IMR-90 (cell line): Measurements from ENCODE around the gene AZI2. TPM values are rescaled to one million over a fixed set of nuclear protein-coding genes. Genes with fewer than 3 reads are reported as not detected.

Experiments used
- ATAC-seq: fragments of 200-7000 bp; cut with Tn5 transposase; 2 replicates; pipeline ENCODE4 v1.9.1; 2020; ENCODE audit warnings: low read depth, mild to moderate bottlenecking, moderate library complexity
- BruUV-seq: library from RNA; stranded (reverse); fragments of 400-500 nt; replicated peaks from 2 replicates; lab custom pipeline; 2021; lab: Mats Ljungman, UMichigan
- CTCF ChIA-PET: fragments of 300-600 bp; formaldehyde crosslinking; extraction: SDS; loops from one replicate; lab custom pipeline; 2021; ENCODE audit warnings: antibody characterized with exemption; lab: Yijun Ruan, JAX
- POLR2A ChIA-PET: fragments of 300-600 bp; sonication (Branson Sonifier 250); formaldehyde crosslinking; loops from one replicate; lab custom pipeline; 2022; ENCODE audit warnings: antibody characterized with exemption; ENCODE audit not compliant: unreplicated experiment; lab: Charles Lee
- DNase-seq: peaks from one replicate; pipeline ENCODE4 v3.0.0; 2013
- H2AFZ ChIP-seq: replicated peaks from 2 replicates; pipeline ENCODE3; 2013; ENCODE audit warnings: low read length, mild to moderate bottlenecking; ENCODE audit not compliant: poor library complexity
- H2AK5ac ChIP-seq: 2 replicates; pipeline ENCODE4 v1.6.1; 2013; ENCODE audit warnings: low read depth, low read length, inconsistent platforms
- H2AK9ac ChIP-seq: replicated peaks from 2 replicates; pipeline ENCODE3; 2013; ENCODE audit warnings: mild to moderate bottlenecking, low read depth, low read length, moderate library complexity; ENCODE audit not compliant: poor library complexity
- H2BK120ac ChIP-seq: 2 replicates; pipeline ENCODE4 v1.6.1; 2013; ENCODE audit warnings: low read depth, low read length, inconsistent platforms
- H2BK15ac ChIP-seq: 3 replicates; pipeline ENCODE4 v1.6.1; 2013; ENCODE audit warnings: low read depth, low read length, inconsistent platforms
- H2BK20ac ChIP-seq: 2 replicates; pipeline ENCODE4 v1.6.1; 2013; ENCODE audit warnings: low read depth, mild to moderate bottlenecking, inconsistent platforms, low read length, moderate library complexity
- H2BK5ac ChIP-seq: 2 replicates; pipeline ENCODE4 v1.6.1; 2013; ENCODE audit warnings: mild to moderate bottlenecking, low read depth, low read length, inconsistent platforms; ENCODE audit not compliant: poor library complexity, severe bottlenecking
- H3K14ac ChIP-seq: replicated peaks from 2 replicates; pipeline ENCODE4 v1.6.1; 2013; ENCODE audit warnings: low read depth, low read length, inconsistent platforms
- H3K18ac ChIP-seq: 2 replicates; pipeline ENCODE4 v1.6.1; 2013; ENCODE audit warnings: low read depth, low read length, control low read depth
- H3K23ac ChIP-seq: 2 replicates; pipeline ENCODE4 v1.6.1; 2013; ENCODE audit warnings: low read depth, low read length, inconsistent platforms
- H3K27ac ChIP-seq: 2 replicates; pipeline ENCODE4 v1.5.1; 2013; ENCODE audit warnings: mild to moderate bottlenecking, control low read depth, low read length; ENCODE audit not compliant: insufficient read depth
- H3K27me3 ChIP-seq: 2 replicates; pipeline ENCODE4 v1.6.1; 2013; ENCODE audit warnings: low read length; ENCODE audit not compliant: control insufficient read depth, insufficient read depth
- H3K36me3 ChIP-seq: 2 replicates; pipeline ENCODE4 v1.6.1; 2013; ENCODE audit warnings: low read length, mixed read lengths; ENCODE audit not compliant: control insufficient read depth, insufficient read depth
- H3K4ac ChIP-seq: 2 replicates; pipeline ENCODE4 v1.6.1; 2013; ENCODE audit warnings: low read depth, low read length, inconsistent platforms
- H3K4me1 ChIP-seq: 2 replicates; pipeline ENCODE4 v1.6.1; 2013; ENCODE audit warnings: low read length, mixed read lengths; ENCODE audit not compliant: control insufficient read depth, insufficient read depth
- H3K4me2 ChIP-seq: 2 replicates; pipeline ENCODE4 v1.6.1; 2013; ENCODE audit warnings: low read depth, mild to moderate bottlenecking, control low read depth, low read length, moderate library complexity
- H3K4me3 ChIP-seq: 2 replicates; pipeline ENCODE4 v1.5.1; 2013; ENCODE audit warnings: low read depth, mild to moderate bottlenecking, control low read depth, low read length, moderate library complexity; ENCODE audit not compliant: insufficient read depth
- H3K56ac ChIP-seq: 2 replicates; pipeline ENCODE4 v1.6.1; 2013; ENCODE audit warnings: low read length, inconsistent platforms; ENCODE audit not compliant: insufficient read depth; ENCODE audit errors: extremely low read depth
- H3K79me1 ChIP-seq, 2 experiments: 2 replicates each; pipeline ENCODE4 v1.6.1; 2013; ENCODE audit warnings: low read length in 2 of 2, inconsistent platforms in 1 of 2, low read depth in 1 of 2
- H3K9ac ChIP-seq: 2 replicates; pipeline ENCODE4 v1.6.1; 2013; ENCODE audit warnings: low read depth, low read length, control low read depth
- H3K9me1 ChIP-seq: 2 replicates; pipeline ENCODE4 v1.6.1; 2013; ENCODE audit warnings: low read length, inconsistent platforms; ENCODE audit not compliant: insufficient read depth
- H3K9me3 ChIP-seq: 2 replicates; pipeline ENCODE4 v1.6.1; 2013; ENCODE audit warnings: low read length; ENCODE audit not compliant: control insufficient read depth, insufficient read depth
- H4K20me1 ChIP-seq: 2 replicates; pipeline ENCODE4 v1.6.1; 2013; ENCODE audit warnings: low read length, inconsistent platforms; ENCODE audit not compliant: insufficient read depth
- H4K5ac ChIP-seq: 2 replicates; pipeline ENCODE4 v1.6.1; 2013; ENCODE audit warnings: mild to moderate bottlenecking, low read depth, low read length, control low read depth
- H4K8ac ChIP-seq, 2 experiments: 2 replicates each; pipeline ENCODE4 v1.6.1; 2013; ENCODE audit warnings: low read depth in 2 of 2, low read length in 2 of 2, control low read depth in 1 of 2, inconsistent platforms in 1 of 2
- H4K91ac ChIP-seq: 2 replicates; pipeline ENCODE4 v1.6.1; 2013; ENCODE audit warnings: low read depth, low read length, inconsistent platforms; ENCODE audit not compliant: insufficient read depth
- BHLHE40 ChIP-seq: fragments of 150-350 bp; IDR thresholded peaks from 2 replicates; pipeline ENCODE4 v1.6.1; 2016; ENCODE audit warnings: mild to moderate bottlenecking, low read depth, low read length
- CEBPB ChIP-seq: IDR thresholded peaks from 2 replicates; pipeline ENCODE4 v1.6.1; 2012; ENCODE audit warnings: low read depth, low read length, improper control_type of control experiment
- CHD1 ChIP-seq: IDR thresholded peaks from 2 replicates; pipeline ENCODE4 v1.6.1; 2012; ENCODE audit warnings: low read depth, low read length, improper control_type of control experiment
- MAFK ChIP-seq: IDR thresholded peaks from 2 replicates; pipeline ENCODE4 v1.6.1; 2012; ENCODE audit warnings: low read depth, low read length, improper control_type of control experiment
- MAZ ChIP-seq: IDR thresholded peaks from 2 replicates; pipeline ENCODE4 v1.6.1; 2012; ENCODE audit warnings: low read depth, mild to moderate bottlenecking, low read length, improper control_type of control experiment, moderate library complexity, borderline replicate concordance
- MXI1 ChIP-seq: IDR thresholded peaks from 2 replicates; pipeline ENCODE4 v1.6.1; 2012; ENCODE audit warnings: low read depth, mild to moderate bottlenecking, low read length, moderate library complexity, borderline replicate concordance
- NFE2L2 ChIP-seq: fragments of 150-350 bp; IDR thresholded peaks from 2 replicates; pipeline ENCODE4 v1.6.1; 2016; ENCODE audit warnings: low read depth, mild to moderate bottlenecking, low read length
- POLR2A ChIP-seq: IDR thresholded peaks from 2 replicates; pipeline ENCODE4 v1.6.1; 2012; ENCODE audit warnings: mild to moderate bottlenecking, low read depth, low read length
- RAD21 ChIP-seq: IDR thresholded peaks from 2 replicates; pipeline ENCODE4 v1.6.1; 2012; ENCODE audit warnings: low read length, improper control_type of control experiment
- RCOR1 ChIP-seq: IDR thresholded peaks from 2 replicates; pipeline ENCODE4 v1.6.1; 2012; ENCODE audit warnings: mild to moderate bottlenecking, low read length, improper control_type of control experiment; ENCODE audit not compliant: insufficient replicate concordance
- RFX5 ChIP-seq: IDR thresholded peaks from 2 replicates; pipeline ENCODE4 v1.8.0; 2012; ENCODE audit warnings: low read depth, mild to moderate bottlenecking, low read length, moderate library complexity
- SMC3 ChIP-seq: fragments of 150-350 bp; IDR thresholded peaks from 2 replicates; pipeline ENCODE4 v1.6.1; 2016; ENCODE audit warnings: low read depth, mild to moderate bottlenecking, antibody characterized with exemption, low read length, moderate library complexity
- USF2 ChIP-seq: fragments of 150-350 bp; IDR thresholded peaks from 2 replicates; pipeline ENCODE4 v1.6.1; 2017; ENCODE audit warnings: mild to moderate bottlenecking, antibody characterized with exemption, low read length, low read depth
- dilution Hi-C: fragments of 300-500 bp; cut with HindIII; formaldehyde crosslinking; loops from one replicate; pipeline ENCODE4 v1.14.3; 2018; ENCODE audit warnings: low sequenced_read_pairs; ENCODE audit not compliant: unreplicated experiment
- in situ Hi-C: fragments of 300-500 bp; cut with MboI; formaldehyde crosslinking; loops from 3 replicates; pipeline ENCODE4 v1.14.3; 2019; ENCODE audit warnings: low sequenced_read_pairs, inconsistent platforms, mixed read lengths
- intact Hi-C: fragments of 100-400 bp; cut with micrococcal nuclease; formaldehyde crosslinking; loops from 2 replicates; pipeline ENCODE4 v1.10.0; 2022
- polyA plus RNA-seq, 3 experiments: library from polyadenylated mRNA; depleted of rRNA; stranded (reverse); fragments of >200 nt; gene quantifications; 2 replicates each; pipeline ENCODE4 v1.2.3, GENCODE V29; 2012; ENCODE audit warnings: low replicate concordance in 1 of 3
- total RNA-seq: library from RNA; depleted of rRNA; stranded (reverse); fragments of >200 nt; gene quantifications from 2 replicates; pipeline ENCODE4 v1.2.3, GENCODE V29; 2012
- TF ChIP-seq, protein P1 (sequence below): fragments of 150-350 bp; IDR thresholded peaks from 2 replicates; pipeline ENCODE4 v1.6.1; 2016; ENCODE audit warnings: low read depth, mild to moderate bottlenecking, low read length, moderate library complexity, borderline replicate concordance
- TF ChIP-seq, protein P2 (sequence below): conservative IDR thresholded peaks from 2 replicates; pipeline ENCODE4 v1.5.1; 2012; ENCODE audit warnings: mild to moderate bottlenecking, low read depth, low read length, improper control_type of control experiment

AZI2 gene
- total and polyA plus RNA-seq, 2 of the 4 experiments (the other 2 are of a cell fraction) = 30.1 to 52.5 TPM

GRCh38 chr3:28343144-28343543 is 5.5 kb downstream of the AZI2 start:
- H2AK5ac ChIP-seq = peak overlapping the region; percentile 68; the same call in 1 of the 2 replicates
- peak overlapping the region; percentile 99 for H3K4me2 ChIP-seq
- DNase-seq (no peak), ATAC-seq (no peak)
- H3K9ac ChIP-seq = peak overlapping the region; percentile 51; the same call in 1 of the 2 replicates
- peak overlapping the region; percentile 76; the same call in 1 of the 2 replicates for H3K27ac ChIP-seq
- no peak overlapping the region for H2AFZ ChIP-seq
- H2BK5ac ChIP-seq = peak overlapping the region; percentile 98
- peak overlapping the region in 1 of 2 experiments; percentile 76; a peak in 2 of 4 replicates for H4K8ac ChIP-seq
- BruUV-seq = no TSS peak
- H3K23ac ChIP-seq = peak overlapping the region; percentile 76; the same call in 1 of the 2 replicates
- H2BK20ac ChIP-seq = peak overlapping the region; percentile 55; the same call in 1 of the 2 replicates
- intact Hi-C loops (loop anchor here (10.0 kb wide), 1 partner anchor 1178 kb away; no protein-coding TSS in a partner anchor), dilution Hi-C loops (no loop called here), in situ Hi-C loops (no loop called here)
- no peak overlapping the region for H3K56ac ChIP-seq
- H3K4me3 ChIP-seq = peak overlapping the region; percentile 10; the same call in 1 of the 2 replicates
- H3K9me3 ChIP-seq = no peaks in the 10 kb centered on the region
- peak overlapping the region; percentile 60; the same call in 1 of the 2 replicates for H3K4ac ChIP-seq
- no peak overlapping the region for H2AK9ac ChIP-seq
- H3K9me1 ChIP-seq = peaks cover 3% of the 10 kb centered on the region; the same call in 1 of the 2 replicates
- H3K27me3 ChIP-seq = no peaks in the 10 kb centered on the region
- CTCF ChIA-PET = interaction anchor here (0.6 to 1.0 kb wide), 2 partner anchors 25 to 741 kb away, joined by 3 read pairs; no protein-coding TSS in a partner anchor
- H4K5ac ChIP-seq = peak overlapping the region; percentile 92; the same call in 1 of the 2 replicates
- H3K18ac ChIP-seq = peak overlapping the region; percentile 93; the same call in 1 of the 2 replicates
- 0 out of 2 replicates have a peak overlapping the region, but pooled peaks have one; percentile 19 for H3K14ac ChIP-seq
- H3K36me3 ChIP-seq = peaks cover 7% of the 10 kb centered on the region; the same call in 1 of the 2 replicates
- peaks cover 4 to 31% of the 10 kb centered on the region in 2 experiments; a peak in 3 of 4 replicates for H3K79me1 ChIP-seq
- peaks cover 5% of the 10 kb centered on the region; the same call in 1 of the 2 replicates for H3K4me1 ChIP-seq
- TF ChIP-seq RAD21 (no peak), CHD1 (no peak), BHLHE40 (no peak), POLR2A (no peak), MAZ (no peak), RCOR1 (no peak), RFX5 (no peak), SMC3 (no peak), MAFK (no peak), USF2 (no peak), NFE2L2 (no peak), MXI1 (no peak), CEBPB (no peak)
- TF ChIP-seq, protein P1, sequence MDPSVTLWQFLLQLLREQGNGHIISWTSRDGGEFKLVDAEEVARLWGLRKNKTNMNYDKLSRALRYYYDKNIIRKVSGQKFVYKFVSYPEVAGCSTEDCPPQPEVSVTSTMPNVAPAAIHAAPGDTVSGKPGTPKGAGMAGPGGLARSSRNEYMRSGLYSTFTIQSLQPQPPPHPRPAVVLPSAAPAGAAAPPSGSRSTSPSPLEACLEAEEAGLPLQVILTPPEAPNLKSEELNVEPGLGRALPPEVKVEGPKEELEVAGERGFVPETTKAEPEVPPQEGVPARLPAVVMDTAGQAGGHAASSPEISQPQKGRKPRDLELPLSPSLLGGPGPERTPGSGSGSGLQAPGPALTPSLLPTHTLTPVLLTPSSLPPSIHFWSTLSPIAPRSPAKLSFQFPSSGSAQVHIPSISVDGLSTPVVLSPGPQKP = no peak
- TF ChIP-seq, protein P2, sequence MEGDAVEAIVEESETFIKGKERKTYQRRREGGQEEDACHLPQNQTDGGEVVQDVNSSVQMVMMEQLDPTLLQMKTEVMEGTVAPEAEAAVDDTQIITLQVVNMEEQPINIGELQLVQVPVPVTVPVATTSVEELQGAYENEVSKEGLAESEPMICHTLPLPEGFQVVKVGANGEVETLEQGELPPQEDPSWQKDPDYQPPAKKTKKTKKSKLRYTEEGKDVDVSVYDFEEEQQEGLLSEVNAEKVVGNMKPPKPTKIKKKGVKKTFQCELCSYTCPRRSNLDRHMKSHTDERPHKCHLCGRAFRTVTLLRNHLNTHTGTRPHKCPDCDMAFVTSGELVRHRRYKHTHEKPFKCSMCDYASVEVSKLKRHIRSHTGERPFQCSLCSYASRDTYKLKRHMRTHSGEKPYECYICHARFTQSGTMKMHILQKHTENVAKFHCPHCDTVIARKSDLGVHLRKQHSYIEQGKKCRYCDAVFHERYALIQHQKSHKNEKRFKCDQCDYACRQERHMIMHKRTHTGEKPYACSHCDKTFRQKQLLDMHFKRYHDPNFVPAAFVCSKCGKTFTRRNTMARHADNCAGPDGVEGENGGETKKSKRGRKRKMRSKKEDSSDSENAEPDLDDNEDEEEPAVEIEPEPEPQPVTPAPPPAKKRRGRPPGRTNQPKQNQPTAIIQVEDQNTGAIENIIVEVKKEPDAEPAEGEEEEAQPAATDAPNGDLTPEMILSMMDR = no peak
- no peaks in the 10 kb centered on the region for H4K20me1 ChIP-seq
- H4K91ac ChIP-seq = no peak overlapping the region
- H2BK120ac ChIP-seq = no peak overlapping the region
- no peak overlapping the region for H2BK15ac ChIP-seq
- POLR2A ChIA-PET = no interaction called here
